ENCODE data around the gene COPS6.

The COPS6 gene

DNA sequence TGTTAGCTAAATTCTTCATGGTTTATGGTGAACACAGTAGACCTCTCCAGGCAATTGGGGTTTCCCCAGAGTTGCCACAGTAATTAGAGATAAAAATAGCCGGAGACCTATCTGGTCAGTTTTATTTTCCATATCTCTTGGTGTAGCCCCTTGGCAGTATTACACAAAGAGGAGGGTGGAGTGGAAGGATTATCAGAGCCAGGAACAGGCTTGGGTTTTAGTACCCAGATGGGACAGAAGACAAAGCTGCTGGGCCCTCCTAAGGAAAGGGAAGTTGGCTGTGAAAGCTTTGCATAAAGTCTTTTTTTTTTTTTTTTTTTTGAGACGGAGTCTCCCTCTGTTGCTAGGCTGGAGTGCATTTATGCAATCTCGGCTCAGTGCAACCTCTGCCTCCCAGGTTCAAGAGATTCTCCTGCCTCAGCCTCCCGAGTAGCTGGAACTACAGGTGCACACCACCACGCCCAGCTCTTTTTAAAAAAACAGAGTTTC lies 29.5 kb upstream of the COPS6 start:
- no peak for TF ChIP-seq EGR1 (IDR thresholded peaks at IDR 0.05)
- no peak for TF ChIP-seq ZBTB7A (IDR thresholded peaks at IDR 0.05; ENCODE audit: low read depth)
- TF ChIP-seq TAF1 (IDR thresholded peaks at IDR 0.05; ENCODE audit: low read depth): no peak
- TF ChIP-seq YY1 (IDR thresholded peaks at IDR 0.05; ENCODE audit: low read depth): no peak
- TF ChIP-seq REST (IDR thresholded peaks at IDR 0.05; ENCODE audit: low read depth): no peak
- TF ChIP-seq USF1 (IDR thresholded peaks at IDR 0.05): no peak
- TF ChIP-seq CREB1 (IDR thresholded peaks at IDR 0.05; ENCODE audit: low read depth): no peak
- no peak for TF ChIP-seq CEBPB (IDR thresholded peaks at IDR 0.05)
- TF ChIP-seq NFIC (IDR thresholded peaks at IDR 0.05): no peak
- TF ChIP-seq, protein P1, sequence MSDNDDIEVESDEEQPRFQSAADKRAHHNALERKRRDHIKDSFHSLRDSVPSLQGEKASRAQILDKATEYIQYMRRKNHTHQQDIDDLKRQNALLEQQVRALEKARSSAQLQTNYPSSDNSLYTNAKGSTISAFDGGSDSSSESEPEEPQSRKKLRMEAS (IDR thresholded peaks at IDR 0.05): no peak
- no peak for TF ChIP-seq RAD21 (IDR thresholded peaks at IDR 0.05; ENCODE audit: low read depth)
- TF ChIP-seq TCF12 (IDR thresholded peaks at IDR 0.05; ENCODE audit: low read depth): no peak

GRCh38 chr7:100061518-100062193 lies 27.1 kb upstream of the COPS6 start:
- TF ChIP-seq EP300 (IDR thresholded peaks at IDR 0.05; ENCODE audit: borderline replicate concordance) (no peak), ZBTB7A (IDR thresholded peaks at IDR 0.05; ENCODE audit: low read depth) (no peak), TAF1 (IDR thresholded peaks at IDR 0.05; ENCODE audit: low read depth) (no peak), NFIC (IDR thresholded peaks at IDR 0.05) (no peak), CEBPB (IDR thresholded peaks at IDR 0.05) (no peak), EGR1 (IDR thresholded peaks at IDR 0.05) (no peak), TEAD4 (IDR thresholded peaks at IDR 0.05) (no peak), RAD21 (IDR thresholded peaks at IDR 0.05; ENCODE audit: low read depth) (no peak), FOXM1 (IDR thresholded peaks at IDR 0.05; ENCODE audit: borderline replicate concordance, low read depth) (no peak), REST (IDR thresholded peaks at IDR 0.05; ENCODE audit: low read depth) (no peak), USF1 (IDR thresholded peaks at IDR 0.05) (no peak), YY1 (IDR thresholded peaks at IDR 0.05; ENCODE audit: low read depth) (no peak), CREB1 (IDR thresholded peaks at IDR 0.05; ENCODE audit: low read depth) (no peak)
- TF ChIP-seq, protein P1 (IDR thresholded peaks at IDR 0.05): no peak

DNA sequence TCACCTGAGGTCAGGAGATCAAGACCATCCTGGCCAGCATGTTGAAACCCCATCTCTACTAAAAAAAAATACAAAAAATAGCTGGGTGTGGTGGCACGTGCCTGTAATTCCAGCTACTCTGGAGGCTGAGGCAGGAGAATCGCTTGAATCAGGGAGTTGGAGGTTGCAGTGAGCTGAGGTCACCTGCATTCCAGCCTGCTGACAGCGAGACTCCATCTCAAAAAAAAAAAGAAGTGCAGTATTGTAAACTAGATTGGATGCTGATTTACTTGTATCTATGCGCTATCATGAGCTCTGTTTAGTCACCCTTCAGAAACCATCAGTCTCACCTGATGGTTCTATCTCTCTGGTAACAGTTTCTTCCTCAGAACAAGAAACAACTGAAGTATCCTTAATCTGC lies 25.4 kb upstream of the COPS6 start:
- TF ChIP-seq CREB1 (IDR thresholded peaks at IDR 0.05; ENCODE audit: low read depth) (no peak), TCF12 (IDR thresholded peaks at IDR 0.05; ENCODE audit: low read depth) (no peak), CEBPB (IDR thresholded peaks at IDR 0.05) (no peak), TEAD4 (IDR thresholded peaks at IDR 0.05) (no peak), REST (IDR thresholded peaks at IDR 0.05; ENCODE audit: low read depth) (no peak), USF1 (IDR thresholded peaks at IDR 0.05) (no peak), RAD21 (IDR thresholded peaks at IDR 0.05; ENCODE audit: low read depth) (no peak), EP300 (IDR thresholded peaks at IDR 0.05; ENCODE audit: borderline replicate concordance) (no peak), EGR1 (IDR thresholded peaks at IDR 0.05) (no peak), NFIC (IDR thresholded peaks at IDR 0.05) (no peak), ZBTB7A (IDR thresholded peaks at IDR 0.05; ENCODE audit: low read depth) (no peak), FOXM1 (IDR thresholded peaks at IDR 0.05; ENCODE audit: borderline replicate concordance, low read depth) (no peak)
- TF ChIP-seq, protein P1 (IDR thresholded peaks at IDR 0.05): no peak

All from Ishikawa (cell line).